ENCODE measurements around the gene UROC1.

The UROC1 gene

DNA sequence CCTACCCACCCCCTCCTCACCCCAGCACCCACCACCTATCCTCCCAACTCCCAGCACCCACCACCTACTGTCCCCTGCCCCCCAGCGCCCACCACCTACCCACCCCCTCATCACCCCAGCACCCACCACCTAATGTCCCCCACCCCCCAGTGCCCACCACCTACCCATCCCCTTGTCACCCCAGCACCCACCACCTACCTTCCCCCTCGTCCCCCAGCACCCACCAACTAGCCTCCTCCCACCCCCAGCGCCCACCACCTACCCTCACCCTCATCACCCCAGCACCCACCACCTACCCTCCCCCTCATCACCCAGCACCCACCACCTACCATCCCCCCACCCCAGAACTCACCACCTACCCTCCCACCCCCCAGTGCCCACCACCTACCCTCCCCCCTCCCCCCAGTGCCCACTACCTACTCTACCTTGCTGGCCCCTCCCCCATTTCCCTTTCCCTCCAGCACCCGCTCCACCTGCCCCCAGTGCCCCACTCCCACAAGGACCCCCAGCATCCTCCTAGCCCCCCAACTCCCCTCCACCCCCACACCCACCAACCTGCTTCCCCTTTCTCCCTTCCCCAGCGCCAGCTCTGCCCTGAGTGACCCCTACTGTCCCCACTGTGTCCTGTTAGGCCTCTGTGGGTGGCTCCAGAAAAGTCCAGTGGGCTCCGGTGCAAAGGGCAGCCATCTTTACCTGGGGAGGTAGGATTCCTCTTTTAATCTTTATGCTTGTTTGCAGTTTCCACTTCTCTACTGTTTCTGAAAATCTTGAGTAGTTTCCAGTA is 1.2 kb downstream of the UROC1 start:
- DNase-seq: no peak

DNA sequence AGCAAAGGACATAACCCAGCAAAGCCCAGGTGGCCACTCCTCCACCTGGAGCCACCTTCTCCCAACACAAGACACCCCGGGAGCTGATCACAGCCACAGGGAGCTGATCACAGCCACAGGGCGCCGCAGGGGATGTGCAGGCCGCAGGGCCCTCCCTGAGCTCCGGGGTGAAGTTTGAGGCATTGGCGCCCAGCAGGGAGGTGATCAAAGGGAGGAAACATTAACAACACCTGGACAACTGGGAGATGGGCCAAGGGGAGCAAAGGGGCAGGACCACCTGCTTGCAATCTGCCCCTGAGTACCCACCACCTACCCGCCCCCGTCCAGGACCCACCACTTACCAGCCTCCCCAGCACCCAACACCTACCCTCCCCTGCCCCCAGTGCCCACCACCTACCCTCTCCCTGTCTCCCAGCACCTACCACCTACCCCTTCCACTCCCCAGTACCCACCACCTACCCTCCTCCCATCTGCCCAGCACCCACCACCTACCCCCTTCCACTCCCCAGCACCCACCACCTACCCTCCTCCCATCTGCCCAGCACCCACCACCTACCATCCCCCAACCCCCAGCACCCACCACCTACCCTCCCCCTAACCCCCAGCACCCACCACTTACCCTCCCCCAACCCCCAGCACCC is 2.4 kb downstream of the UROC1 start:
- no peak for DNase-seq

DNA sequence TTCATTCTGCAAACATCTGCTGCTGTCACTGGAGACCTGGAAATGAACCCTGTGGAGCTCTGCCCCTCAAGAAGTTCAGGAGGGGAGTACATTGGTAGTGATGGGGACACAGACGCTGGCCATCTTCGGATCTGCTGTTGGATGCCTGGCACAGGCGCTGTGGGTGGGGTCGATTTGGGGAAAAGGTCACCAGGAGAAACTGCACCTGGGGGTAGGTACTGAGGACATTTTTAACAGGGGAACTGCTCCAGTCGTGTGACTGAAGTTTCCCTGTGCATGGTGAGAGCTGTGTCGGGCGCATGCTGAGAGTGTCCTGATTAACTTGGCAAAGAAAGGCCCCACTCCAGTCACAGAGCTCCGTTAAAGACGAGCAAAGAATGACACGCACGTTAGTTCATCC is 3.4 kb downstream of the UROC1 start:
- DNase-seq: no peak

DNA sequence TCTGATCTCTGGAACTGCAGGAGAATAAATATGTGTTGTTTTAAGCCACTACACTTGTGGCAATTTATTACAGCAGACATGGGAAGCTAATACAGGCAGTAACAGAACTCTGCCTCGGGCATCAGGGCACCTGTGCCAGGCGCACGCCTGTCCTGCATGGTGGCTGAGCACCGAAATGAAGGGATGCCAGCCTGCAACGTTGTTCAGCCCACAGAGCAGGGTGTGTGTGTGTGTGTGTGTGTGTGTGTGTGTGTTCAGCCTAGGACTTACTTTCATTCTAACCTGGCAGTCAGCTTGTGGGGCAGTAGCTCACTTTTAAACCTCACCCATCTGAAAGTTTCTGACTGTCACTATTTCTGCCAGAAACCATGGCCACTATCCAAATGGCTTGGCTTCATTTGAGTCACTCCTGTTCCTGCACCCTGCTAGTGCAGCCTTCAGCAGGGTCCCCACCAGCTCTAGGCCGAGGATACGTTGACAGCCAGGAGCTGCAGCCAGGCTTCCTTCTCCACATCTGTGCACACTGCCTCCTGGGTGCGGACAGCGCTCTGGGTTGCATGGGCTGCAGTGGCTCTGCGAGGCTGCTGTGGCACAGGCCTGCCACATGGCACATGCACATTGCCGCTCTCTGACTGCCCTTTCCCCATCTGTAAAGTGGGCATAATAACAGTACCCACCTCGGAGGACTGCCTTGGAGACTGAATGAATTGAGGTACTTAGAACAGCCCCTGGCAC is 4.5 kb downstream of the UROC1 start:
- DNase-seq: no peak

DNA sequence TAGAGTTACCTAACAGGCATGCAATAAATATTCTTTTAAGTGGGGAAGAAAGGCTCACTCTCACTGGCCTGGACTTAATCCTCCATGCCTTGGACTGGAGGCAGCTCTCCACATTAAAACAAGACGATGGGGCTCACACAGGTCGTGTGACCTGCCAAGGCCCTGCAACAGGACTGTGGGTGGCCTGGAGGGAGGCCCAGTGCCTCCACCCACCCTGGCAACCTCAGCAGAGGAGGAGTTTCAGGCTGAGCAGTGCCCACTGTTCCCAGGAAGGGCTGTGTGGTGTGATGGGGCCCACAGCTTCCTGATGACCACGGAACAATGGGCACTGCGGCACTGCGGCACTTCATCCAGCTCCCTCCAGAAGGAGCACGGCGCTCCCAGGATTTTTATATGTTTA is 5.5 kb downstream of the UROC1 start:
- DNase-seq: no peak

DNA sequence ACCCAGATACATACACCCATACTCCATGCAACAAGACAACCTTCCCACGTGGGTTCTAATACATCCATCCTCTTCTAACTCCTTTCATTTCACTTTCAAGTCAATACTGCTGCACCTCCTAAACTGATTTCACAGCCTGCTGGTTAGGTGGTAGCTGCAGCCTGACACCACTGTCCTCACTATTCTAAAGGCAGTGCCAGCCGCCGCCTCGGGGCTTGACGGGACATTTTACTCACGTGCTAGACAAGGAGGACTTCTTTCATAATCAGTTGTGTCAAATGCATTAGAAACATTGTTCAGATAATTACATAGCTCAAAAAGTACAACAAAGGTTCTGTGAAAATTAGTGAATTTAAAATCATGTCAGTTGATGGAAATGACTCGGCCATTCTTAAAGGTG is 6.3 kb downstream of the UROC1 start:
- DNase-seq: no peak

DNA sequence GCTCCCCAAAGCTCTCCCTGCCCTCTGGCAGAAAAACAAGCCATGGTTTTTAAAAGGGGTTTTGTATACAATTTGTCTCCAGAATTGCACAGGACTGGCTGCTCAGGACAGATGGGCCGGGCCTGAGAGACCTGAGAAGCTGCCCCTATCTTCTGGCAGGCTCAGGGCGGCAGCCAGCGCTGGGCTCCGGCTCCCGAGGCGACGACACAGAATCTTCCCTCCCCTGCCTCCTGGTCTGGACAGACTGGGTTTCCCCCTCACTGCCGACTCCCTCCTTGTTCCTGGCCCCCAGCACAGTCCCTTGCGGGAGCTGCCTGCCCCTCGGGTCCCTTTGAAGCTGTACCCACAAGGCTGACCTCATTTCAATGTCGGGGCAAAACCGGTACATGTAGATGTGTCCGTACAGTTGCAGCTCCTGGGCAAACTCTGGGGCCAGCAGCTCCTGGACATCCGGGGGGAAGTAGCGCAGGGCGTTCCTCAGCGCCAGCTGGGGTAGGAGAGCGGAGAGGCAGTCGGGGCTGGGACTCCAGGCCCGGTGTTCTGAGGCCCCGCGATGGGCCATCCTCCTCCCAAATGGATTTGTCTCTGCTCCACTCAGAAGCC is 7.2 kb downstream of the UROC1 start:
- no peak for DNase-seq

DNA sequence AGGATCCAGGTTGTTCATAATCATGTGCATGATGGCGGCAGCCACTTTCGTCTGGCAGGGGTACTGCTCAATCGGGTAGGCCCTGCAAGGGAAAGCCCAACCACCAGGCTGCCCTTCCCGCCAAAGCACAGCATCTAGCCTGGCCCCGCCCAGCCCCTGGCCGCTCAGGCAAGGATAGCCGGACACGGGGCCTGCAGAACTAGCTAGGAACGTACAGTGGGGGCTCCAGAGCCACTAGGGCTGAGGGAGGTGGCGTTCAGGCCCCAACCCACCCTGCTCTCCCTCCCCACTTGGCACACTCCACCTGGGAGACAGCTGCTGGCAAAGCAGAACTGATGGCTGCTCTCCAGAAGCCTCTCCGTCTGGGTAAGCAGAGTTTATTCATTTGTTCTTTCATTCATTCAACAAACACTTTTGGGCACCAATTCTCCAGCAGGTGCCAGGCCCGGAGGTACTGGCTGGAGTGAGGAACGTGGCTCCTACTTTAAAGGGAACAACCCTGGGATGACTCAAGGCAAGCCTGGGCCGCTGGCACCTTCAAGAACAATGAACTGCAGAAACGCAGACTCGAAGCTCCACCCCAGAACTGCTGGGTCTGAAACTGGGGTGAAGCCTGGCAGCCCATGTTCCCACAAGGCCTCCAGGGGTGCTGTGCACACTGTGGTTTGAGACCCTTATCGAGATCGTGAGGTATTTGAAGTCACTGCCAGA is 7.8 kb downstream of the UROC1 start:
- no peak for DNase-seq

DNA sequence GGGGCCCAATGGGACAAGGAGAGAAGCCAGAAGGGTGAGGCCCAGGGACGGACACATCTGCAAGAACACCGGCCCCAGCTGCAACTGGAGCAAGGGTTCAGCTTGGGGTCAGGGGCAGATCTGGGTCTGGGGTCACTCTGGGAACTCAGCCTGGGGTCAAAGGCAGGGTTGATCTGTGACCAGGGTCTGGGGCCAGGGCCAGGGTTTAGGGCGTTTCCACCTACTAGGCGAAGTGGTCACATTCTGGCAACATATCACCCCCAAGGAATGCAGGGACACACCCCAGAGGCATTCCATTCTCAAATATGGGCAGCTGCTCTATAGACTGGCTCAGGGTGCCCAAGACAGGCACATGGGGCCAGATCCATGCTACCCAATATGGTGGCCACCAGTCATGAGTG is 9.0 kb downstream of the UROC1 start:
- DNase-seq: no peak

DNA sequence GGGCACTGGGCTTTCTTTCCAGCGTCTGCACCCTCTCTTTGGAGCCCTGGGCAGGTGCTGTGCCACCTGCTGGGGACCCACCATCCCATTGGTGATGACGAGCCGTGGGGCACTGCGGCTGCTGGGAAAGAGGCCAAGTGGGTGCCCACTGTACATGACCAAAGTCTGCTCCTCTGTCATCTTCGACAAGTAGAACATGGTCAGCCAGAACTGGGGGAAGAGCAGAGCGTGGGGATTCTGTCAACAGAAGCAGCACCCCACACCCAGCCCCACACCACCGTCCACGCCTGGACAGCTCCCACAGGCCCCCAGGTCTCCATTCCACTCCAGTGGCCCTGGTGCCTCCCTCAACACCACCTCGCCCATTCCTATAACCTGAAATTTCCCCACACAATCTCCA is 9.7 kb downstream of the UROC1 start:
- no peak for DNase-seq

DNA sequence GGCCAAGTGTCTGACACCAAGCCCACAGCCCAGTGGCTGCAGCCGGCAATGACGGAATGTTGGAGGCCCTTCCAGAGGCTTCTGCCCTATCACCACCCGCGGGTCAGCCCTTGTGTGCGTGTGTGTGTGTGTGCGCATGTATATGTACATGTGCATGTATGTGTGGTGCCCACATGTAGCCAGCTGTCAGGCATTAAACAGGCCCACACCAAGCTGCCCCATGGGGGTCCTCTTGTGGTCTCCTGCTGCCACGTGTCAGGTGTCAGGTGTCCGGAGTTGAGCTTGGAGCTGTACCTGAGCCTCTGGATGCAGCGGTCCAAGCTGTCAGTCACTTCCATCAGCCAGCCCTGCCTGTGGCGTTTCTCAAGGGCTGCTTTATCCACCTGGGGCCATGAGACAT is 13.9 kb downstream of the UROC1 start:
- no peak for DNase-seq

DNA sequence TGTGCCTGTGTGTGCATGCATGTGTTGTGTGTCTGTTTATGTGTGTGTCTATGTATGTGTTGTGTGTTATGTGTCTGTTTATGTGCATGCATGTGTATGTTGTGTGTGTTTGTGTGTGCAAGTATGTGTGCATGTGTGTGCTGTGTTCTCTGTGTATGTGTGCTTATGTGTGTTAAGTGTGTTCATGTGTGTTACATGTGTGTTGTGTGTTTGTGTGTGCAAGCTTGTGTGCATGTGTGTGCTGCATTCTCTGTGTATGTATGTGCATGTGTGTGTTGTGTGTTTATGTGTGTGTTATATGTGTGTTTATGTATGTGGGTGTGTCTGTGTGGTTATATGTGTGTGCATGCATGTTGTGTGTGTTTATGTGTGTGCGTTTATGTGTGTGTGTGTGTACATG is 14.9 kb downstream of the UROC1 start:
- DNase-seq: no peak

DNA sequence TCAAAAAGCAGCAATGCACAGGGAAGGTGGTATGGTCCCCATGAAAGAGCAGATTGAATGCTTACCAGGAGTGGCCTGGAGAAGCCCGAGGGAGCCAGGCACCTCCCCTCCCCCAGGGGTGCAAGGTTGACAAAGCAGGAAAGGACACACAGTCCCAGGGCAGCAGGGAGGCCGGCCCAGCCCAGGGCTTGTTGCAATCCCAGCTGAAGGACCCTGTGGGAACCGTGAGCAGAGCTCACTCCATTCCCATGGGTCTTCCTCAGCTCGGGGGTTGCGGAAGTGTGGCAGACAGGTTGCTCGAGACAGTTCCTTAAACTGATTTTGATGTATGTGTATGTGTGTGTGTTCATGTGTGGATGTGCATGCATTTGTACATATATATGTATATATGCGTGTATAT is 15.8 kb downstream of the UROC1 start:
- no peak for DNase-seq

DNA sequence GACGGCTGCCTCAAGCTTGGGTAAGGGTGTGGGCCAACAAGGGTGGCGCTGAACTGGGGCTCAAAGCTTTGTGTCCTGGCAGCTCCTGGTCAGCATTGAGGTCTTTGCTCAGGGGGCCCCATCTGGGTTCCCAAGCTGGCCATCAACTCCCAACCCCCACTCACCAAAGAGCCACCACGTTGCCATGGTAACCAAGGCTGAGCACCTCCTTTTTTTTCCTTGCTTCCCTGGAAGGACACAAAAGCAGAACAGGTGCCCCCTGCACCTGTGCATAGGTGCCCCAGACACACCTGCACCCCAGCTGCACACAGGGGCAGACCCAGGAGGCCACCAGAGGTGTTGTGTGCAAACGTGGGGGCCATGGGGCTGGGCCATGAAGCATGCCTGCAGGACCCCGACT is 16.5 kb downstream of the UROC1 start:
- DNase-seq: no peak

DNA sequence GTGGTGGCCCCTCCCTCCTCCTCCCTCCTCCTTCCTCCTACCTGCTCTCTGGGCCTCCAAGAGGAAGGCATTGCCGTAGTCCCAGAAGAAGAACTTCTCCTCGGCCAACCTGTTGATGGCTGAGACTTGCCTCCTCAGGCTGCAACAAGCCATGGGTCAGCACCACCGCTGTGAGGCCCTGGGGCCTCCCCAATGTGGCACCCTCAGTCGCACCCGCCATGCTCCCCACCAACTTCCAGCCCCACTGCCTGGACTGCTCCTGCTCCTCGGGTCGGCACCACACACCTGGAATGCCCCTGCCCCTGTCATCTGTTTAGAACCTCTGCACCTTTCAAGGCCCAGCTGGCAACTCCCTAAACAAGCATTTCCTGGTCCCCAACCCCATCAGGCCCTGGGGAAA is 17.6 kb downstream of the UROC1 start:
- no peak for DNase-seq

DNA sequence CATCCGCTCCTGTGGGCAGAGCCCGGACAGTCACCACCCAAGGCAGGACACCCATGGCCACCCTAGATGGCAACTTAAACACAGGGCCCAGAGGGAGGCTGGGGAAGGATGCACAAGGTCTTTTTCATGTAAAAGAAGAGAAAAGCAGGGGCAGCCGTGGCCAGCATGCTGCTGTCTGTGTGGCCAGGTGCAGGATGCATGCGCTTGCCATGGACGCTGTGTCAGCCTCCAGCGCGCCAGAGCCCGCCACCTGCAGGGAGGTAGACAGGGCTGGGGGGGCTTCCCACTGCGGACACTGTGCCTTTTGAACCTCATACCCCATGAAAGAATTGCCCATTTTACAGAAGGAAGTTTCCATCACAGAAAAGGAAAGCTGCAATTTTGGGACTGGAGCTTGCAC is 18.2 kb downstream of the UROC1 start:
- no peak for DNase-seq

DNA sequence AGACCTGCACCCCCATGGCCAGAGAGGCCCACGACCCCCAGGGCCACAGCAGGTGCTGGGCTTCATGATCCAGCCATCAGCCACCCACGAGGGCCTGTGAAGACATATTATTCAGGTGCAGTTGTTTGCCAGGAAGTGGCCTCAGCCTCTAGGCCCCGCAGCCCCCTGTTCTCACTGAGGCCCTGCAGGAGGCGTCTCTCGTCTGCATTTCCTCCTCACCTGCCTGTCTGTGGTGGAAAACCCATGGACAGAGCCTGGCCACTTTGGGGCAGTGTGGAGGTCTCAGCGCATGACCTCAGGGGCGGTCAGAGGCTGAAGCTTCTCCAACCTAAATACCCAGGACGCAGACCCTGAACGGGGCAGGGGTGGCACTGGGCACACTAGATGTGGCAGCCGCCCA is 18.6 kb downstream of the UROC1 start:
- no peak for DNase-seq

DNA sequence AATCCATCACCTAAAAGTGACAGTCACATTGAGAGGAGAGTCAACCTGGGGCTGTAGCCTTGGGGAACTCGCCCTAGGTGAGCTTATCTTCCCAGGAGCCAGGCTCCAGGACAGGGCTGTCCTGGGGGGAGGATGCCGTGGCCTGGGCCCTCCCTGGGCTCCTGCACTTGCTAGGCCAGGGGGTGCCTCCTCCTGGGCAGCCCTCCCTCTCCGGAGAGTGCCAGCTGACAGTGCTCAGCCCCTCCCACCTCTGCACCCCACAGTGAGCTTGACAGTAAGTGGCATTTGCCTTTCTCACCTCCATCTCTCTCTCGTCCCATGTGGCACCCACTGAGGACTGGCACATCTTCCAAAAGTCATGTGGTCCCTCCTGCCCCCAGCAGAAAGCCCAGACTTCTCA is 19.1 kb downstream of the UROC1 start:
- DNase-seq: no peak

DNA sequence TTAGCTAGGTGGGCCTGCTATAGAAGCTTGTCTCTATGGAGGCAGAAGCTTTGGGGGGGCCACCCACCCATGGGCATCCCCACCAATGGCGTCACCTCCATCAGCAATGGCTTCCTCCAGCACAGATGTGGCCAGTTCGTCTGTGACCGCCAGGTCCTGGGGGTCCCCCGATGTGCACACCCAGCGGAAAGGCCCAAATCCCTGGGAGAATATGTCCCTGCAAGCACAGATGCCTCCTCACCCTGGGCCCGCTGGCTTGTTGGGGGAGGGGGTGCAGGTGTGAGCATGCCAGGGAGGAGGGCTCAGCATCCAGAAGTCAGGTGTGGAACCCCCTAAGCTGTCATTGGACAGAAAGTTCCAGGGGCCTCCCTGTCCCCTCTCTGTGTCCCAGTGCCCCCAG is 19.6 kb downstream of the UROC1 start:
- DNase-seq: no peak

DNA sequence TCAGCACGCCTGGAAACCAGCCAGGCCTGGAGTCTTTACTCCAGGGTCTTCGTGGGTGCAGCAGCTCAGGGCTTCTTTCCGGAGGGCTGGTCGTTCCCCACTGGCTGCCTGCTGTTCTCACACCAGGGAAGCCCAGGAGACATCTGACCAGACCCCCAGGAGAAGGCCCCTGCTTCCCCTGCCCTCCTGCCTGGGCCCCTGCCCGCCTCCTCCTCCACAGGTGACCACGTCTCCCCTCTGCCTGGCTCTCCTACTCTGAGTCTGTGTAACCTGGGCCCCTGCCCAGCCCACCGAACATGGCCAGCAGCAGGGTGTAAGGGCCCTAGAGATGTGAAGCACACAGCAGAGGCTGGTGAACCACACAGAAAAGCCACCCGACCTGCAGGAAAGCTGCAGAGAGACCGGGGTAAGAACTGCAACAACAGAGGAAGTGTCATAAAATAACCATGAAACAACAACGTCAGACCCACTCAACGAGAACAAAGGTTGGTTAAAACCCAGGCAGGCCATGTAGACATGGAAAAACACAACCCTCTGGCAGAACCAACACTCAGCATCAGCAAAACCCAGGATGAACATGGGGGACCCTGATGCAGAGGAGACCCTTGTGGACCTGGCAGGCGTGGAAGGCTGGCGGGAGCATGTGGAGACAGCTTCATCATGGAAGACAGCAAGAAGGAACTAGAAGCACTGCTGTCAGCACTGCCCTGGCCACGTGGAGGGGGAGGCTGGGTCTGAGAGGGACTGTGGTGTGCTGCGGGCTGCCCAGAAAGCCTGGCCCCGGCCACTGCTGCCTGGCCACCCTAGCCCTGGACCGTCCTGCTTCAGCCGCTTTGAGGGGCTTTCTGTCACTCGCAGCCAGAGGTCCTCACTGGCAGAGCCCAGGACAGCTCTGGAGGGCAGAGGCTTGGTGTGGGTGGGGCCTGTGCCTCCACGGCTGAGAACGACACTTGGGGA is 20.4 kb downstream of the UROC1 start:
- no peak for DNase-seq

DNA sequence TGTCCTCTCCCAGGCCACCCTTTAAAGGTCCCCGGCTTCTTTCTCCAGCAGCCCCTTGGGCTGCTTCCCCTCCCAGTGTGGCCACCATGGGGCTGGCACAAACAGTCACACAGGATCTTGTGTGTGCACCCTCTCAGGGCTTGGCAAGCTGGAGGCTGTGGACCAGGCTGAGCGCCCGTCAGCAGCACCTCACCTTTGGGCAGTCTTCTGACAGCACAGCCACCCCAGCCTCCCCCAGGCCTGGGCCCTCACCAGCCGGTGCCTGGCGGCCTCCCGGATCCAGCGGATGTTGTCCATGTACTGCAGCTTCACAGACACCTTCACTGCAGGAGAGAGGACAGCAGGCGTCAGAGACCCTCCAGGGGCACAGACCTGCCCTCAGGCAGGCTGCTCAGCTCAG is 21.8 kb downstream of the UROC1 start:
- no peak for DNase-seq

DNA sequence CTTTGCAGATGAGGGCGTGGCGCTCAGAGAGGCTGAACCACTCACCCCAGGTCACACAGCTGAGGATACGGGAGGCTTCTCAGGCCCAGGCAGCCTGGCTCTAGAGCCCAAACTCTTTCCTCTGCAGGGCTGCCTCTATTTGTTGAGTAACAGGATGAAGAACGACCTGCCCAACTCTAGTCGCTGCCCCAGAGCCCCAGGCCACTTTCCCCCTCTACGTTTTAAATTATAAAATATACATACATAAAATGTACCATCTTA is 22.7 kb downstream of the UROC1 start:
- DNase-seq: no peak
